HCT116 (cell line): ENCODE data around the gene PHACTR1. TPM values are rescaled to one million over a fixed set of nuclear protein-coding genes. Genes with fewer than 3 reads are reported as not detected.

Source experiments
- ATAC-seq: fragments of 200-7000 bp; cut with Tn5 transposase; 2 replicates; pipeline ENCODE4 v1.9.1; 2020; ENCODE audit warnings: mild to moderate bottlenecking, moderate library complexity
- BruUV-seq: library from RNA; stranded (reverse); fragments of 400-500 nt; replicated peaks from 2 replicates; lab custom pipeline; 2021; lab: Mats Ljungman, UMichigan
- CTCF ChIA-PET: fragments of 300-600 bp; sonication (Branson Sonifier 250); formaldehyde crosslinking; loops from one replicate; lab custom pipeline; 2021; ENCODE audit warnings: antibody characterized with exemption; lab: Charles Lee
- POLR2A ChIA-PET: fragments of 300-600, 350-600 bp; sonication (Branson Sonifier 250); formaldehyde crosslinking; loops from one replicate; lab custom pipeline; 2021; ENCODE audit warnings: antibody characterized with exemption; lab: Charles Lee
- RAD21 ChIA-PET, 2 experiments: fragments of 300-600 bp; sonication (Branson Sonifier 250); formaldehyde crosslinking; loops; one replicate each; lab custom pipeline; 2023; ENCODE audit warnings: low total read pairs in 2 of 2; ENCODE audit not compliant: uncharacterized antibody in 2 of 2, unreplicated experiment in 2 of 2, low non-redundant PET in 1 of 2; lab: Charles Lee
- DNase-seq: peaks from one replicate; pipeline ENCODE4 v3.0.0-alpha.2; 2010; ENCODE audit warnings: low read depth, low spot score
- H2AFZ ChIP-seq: fragments of 200-600 bp; shearing (Covaris generic), sonication (generic); 2 replicates; pipeline ENCODE4 v1.6.1; 2017; ENCODE audit warnings: low read depth, mixed run types, mixed read lengths, antibody characterized with exemption, low read length; ENCODE audit not compliant: poor library complexity, severe bottlenecking
- H3K27ac ChIP-seq: 2 replicates; pipeline ENCODE4 v1.5.1; 2012; ENCODE audit warnings: low read depth, low read length
- H3K27me3 ChIP-seq: fragments of 200-600 bp; sonication (generic); 2 replicates; pipeline ENCODE4 v1.6.1; 2016; ENCODE audit warnings: mixed run types, low read length, mixed read lengths; ENCODE audit not compliant: insufficient read depth
- H3K36me3 ChIP-seq, 2 experiments: fragments of 200-500 bp in 1 of 2; fragments of 200-600 bp in 1 of 2; sonication (Bioruptor generic) in 1 of 2; sonication (generic) in 1 of 2; 2 replicates each; pipeline versions ENCODE4 v1.5.1 to v1.6.1; 2014 to 2016; ENCODE audit warnings: low read length in 2 of 2, inconsistent platforms in 1 of 2, mixed read lengths in 1 of 2, mixed run types in 1 of 2; ENCODE audit not compliant: insufficient read depth in 2 of 2, control insufficient read depth in 1 of 2
- H3K4me1 ChIP-seq, 2 experiments: fragments of 200-600 bp in 1 of 2; sonication (generic) in 1 of 2; 2 replicates each; pipeline versions ENCODE4 v1.5.1 to v1.6.1; 2012 to 2017; ENCODE audit warnings: low read length in 2 of 2, inconsistent platforms in 1 of 2, mild to moderate bottlenecking in 1 of 2, mixed read lengths in 1 of 2, mixed run types in 1 of 2, moderate library complexity in 1 of 2; ENCODE audit not compliant: insufficient read depth in 2 of 2, control insufficient read depth in 1 of 2
- H3K4me2 ChIP-seq: fragments of 200-600 bp; sonication (generic); 2 replicates; pipeline ENCODE4 v1.6.1; 2017; ENCODE audit warnings: mixed run types, low read length, mixed read lengths
- H3K4me3 ChIP-seq, 2 experiments: fragments of 200-600 bp in 1 of 2; sonication (generic) in 1 of 2; replicated peaks in 1 of 2; 2 replicates each; pipeline ENCODE4 v1.5.1; 2011 to 2016; ENCODE audit warnings: low read length in 2 of 2, control low read depth in 1 of 2, low read depth in 1 of 2, mild to moderate bottlenecking in 1 of 2, mixed read lengths in 1 of 2, mixed run types in 1 of 2
- H3K79me2 ChIP-seq: fragments of 200-600 bp; sonication (generic); 2 replicates; pipeline ENCODE4 v1.6.1; 2017; ENCODE audit warnings: mild to moderate bottlenecking, mixed run types, low read length, moderate library complexity, mixed read lengths; ENCODE audit not compliant: insufficient read depth
- H3K9ac ChIP-seq: fragments of 200-600 bp; sonication (generic); 2 replicates; pipeline ENCODE4 v1.6.1; 2016; ENCODE audit warnings: low read length, mixed read lengths
- H3K9me2 ChIP-seq: fragments of 200-600 bp; sonication (generic), shearing (Covaris generic); 2 replicates; pipeline ENCODE4 v1.6.1; 2017; ENCODE audit warnings: mixed run types, mild to moderate bottlenecking, moderate library complexity; ENCODE audit not compliant: insufficient read depth
- H3K9me3 ChIP-seq, 2 experiments: fragments of 200-500 bp in 1 of 2; fragments of 200-600 bp in 1 of 2; sonication (Bioruptor generic) in 1 of 2; sonication (generic) in 1 of 2; 2 replicates each; pipeline ENCODE4 v1.6.1; 2014 to 2017; ENCODE audit warnings: low read length in 2 of 2, mixed read lengths in 2 of 2, inconsistent platforms in 1 of 2, low read depth in 1 of 2, mild to moderate bottlenecking in 1 of 2, mixed run types in 1 of 2, moderate library complexity in 1 of 2; ENCODE audit not compliant: control insufficient read depth in 1 of 2, insufficient read depth in 1 of 2
- H4K20me1 ChIP-seq: fragments of 200-600 bp; sonication (generic), shearing (Covaris generic); 2 replicates; pipeline ENCODE4 v1.6.1; 2017; ENCODE audit warnings: mixed run types, mild to moderate bottlenecking, moderate library complexity; ENCODE audit not compliant: insufficient read depth
- CBX3 ChIP-seq: IDR thresholded peaks from 2 replicates; pipeline ENCODE4 v1.6.1; 2012; ENCODE audit warnings: low read depth
- CEBPB ChIP-seq: IDR thresholded peaks from 2 replicates; pipeline ENCODE4 v1.6.1; 2012; ENCODE audit warnings: low read depth
- EZH2 ChIP-seq: fragments of 200-600 bp; sonication (generic); IDR thresholded peaks from 2 replicates; pipeline ENCODE4 v1.6.1; 2017; ENCODE audit warnings: antibody characterized with exemption, mixed run types
- EZH2phosphoT487 ChIP-seq: fragments of 200-600 bp; IDR thresholded peaks from 2 replicates; pipeline ENCODE4 v1.6.1; 2018; ENCODE audit warnings: antibody characterized with exemption, borderline replicate concordance
- FOSL1 ChIP-seq: IDR thresholded peaks from 2 replicates; pipeline ENCODE4 v1.6.1; 2012; ENCODE audit warnings: low read depth
- JUND ChIP-seq: IDR thresholded peaks from 2 replicates; pipeline ENCODE4 v1.6.1; 2012
- POLR2A ChIP-seq: IDR thresholded peaks from 2 replicates; pipeline ENCODE4 v1.7.0; 2011; ENCODE audit warnings: borderline replicate concordance; ENCODE audit not compliant: insufficient read depth, insufficient read length; ENCODE audit errors: extremely low read depth
- RAD21 ChIP-seq: IDR thresholded peaks from 2 replicates; pipeline ENCODE4 v1.6.1; 2012; ENCODE audit warnings: low read depth, mild to moderate bottlenecking
- SRF ChIP-seq: IDR thresholded peaks from 2 replicates; pipeline ENCODE4 v1.6.1; 2012; ENCODE audit warnings: low read depth
- YY1 ChIP-seq: IDR thresholded peaks from 2 replicates; pipeline ENCODE4 v1.6.1; 2011; ENCODE audit warnings: low read length, low read depth, moderate library complexity, mild to moderate bottlenecking; ENCODE audit not compliant: insufficient replicate concordance; ENCODE audit errors: extremely low read depth
- ZFX ChIP-seq: fragments of 450-650 bp; IDR thresholded peaks from 2 replicates; pipeline ENCODE4 v1.6.1; 2017
- intact Hi-C: fragments of 100-400 bp; cut with micrococcal nuclease; formaldehyde crosslinking; loops from 2 replicates; pipeline ENCODE4 v1.10.0; 2022
- total RNA-seq: library from RNA; stranded (reverse); gene quantifications from one replicate; pipeline ENCODE4 v1.2.1, GENCODE V29; 2021; ENCODE audit not compliant: unreplicated experiment
- TF ChIP-seq, protein P1 (sequence below): IDR thresholded peaks from 2 replicates; pipeline ENCODE4 v1.6.1; 2012
- TF ChIP-seq, protein P2 (sequence below): IDR thresholded peaks from 2 replicates; pipeline ENCODE4 v1.6.1; 2012; ENCODE audit warnings: low read depth
- TF ChIP-seq, protein P3 (sequence below): IDR thresholded peaks from 2 replicates; pipeline ENCODE4 v1.6.1; 2012

PHACTR1 gene
- total RNA-seq, 1 experiment from 2014 or later: 0.17 TPM

DNA sequence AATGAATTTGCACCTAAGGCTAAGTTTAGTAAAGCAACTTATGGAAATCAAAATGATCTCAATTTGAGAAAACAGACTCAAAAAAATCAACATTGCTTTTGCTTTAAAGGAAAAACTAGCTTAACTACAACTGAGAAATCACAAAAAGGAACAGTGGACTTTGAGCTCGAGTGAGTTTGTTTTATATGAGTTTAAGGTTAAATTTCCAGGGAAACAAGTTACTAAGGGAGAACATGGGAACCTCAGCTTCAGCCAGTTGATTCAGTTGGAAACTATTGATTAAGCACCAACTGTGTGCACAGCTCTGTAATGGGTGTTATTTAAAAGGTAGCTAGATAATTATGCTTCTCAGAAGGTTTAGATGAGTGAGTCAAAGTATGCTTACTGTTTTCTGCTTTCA is 526.0 kb downstream of the PHACTR1 start:
- H4K20me1 ChIP-seq: no peaks in the 10 kb centered on the region
- no peaks in the 10 kb centered on the region for H3K9me2 ChIP-seq
- DNase-seq (no peak), ATAC-seq (no peak)
- no peak overlapping the region for H3K27ac ChIP-seq
- ChIA-PET CTCF (no interaction called here), RAD21 (no interaction called here)
- no peaks in the 10 kb centered on the region for H3K9me3 ChIP-seq
- no peaks in the 10 kb centered on the region for H3K4me1 ChIP-seq
- intact Hi-C loops: no loop called here
- BruUV-seq: no TSS peak
- no peaks in the 10 kb centered on the region for H3K36me3 ChIP-seq
- no peak overlapping the region for H3K4me3 ChIP-seq
- no peaks in the 10 kb centered on the region for H3K79me2 ChIP-seq
- TF ChIP-seq CBX3: no peak
- no peak for TF ChIP-seq SRF
- TF ChIP-seq, protein P1, sequence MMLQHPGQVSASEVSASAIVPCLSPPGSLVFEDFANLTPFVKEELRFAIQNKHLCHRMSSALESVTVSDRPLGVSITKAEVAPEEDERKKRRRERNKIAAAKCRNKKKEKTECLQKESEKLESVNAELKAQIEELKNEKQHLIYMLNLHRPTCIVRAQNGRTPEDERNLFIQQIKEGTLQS: no peak
- TF ChIP-seq, protein P2, sequence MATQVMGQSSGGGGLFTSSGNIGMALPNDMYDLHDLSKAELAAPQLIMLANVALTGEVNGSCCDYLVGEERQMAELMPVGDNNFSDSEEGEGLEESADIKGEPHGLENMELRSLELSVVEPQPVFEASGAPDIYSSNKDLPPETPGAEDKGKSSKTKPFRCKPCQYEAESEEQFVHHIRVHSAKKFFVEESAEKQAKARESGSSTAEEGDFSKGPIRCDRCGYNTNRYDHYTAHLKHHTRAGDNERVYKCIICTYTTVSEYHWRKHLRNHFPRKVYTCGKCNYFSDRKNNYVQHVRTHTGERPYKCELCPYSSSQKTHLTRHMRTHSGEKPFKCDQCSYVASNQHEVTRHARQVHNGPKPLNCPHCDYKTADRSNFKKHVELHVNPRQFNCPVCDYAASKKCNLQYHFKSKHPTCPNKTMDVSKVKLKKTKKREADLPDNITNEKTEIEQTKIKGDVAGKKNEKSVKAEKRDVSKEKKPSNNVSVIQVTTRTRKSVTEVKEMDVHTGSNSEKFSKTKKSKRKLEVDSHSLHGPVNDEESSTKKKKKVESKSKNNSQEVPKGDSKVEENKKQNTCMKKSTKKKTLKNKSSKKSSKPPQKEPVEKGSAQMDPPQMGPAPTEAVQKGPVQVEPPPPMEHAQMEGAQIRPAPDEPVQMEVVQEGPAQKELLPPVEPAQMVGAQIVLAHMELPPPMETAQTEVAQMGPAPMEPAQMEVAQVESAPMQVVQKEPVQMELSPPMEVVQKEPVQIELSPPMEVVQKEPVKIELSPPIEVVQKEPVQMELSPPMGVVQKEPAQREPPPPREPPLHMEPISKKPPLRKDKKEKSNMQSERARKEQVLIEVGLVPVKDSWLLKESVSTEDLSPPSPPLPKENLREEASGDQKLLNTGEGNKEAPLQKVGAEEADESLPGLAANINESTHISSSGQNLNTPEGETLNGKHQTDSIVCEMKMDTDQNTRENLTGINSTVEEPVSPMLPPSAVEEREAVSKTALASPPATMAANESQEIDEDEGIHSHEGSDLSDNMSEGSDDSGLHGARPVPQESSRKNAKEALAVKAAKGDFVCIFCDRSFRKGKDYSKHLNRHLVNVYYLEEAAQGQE: no peak
- no peak for TF ChIP-seq EZH2phosphoT487
- no peak for TF ChIP-seq RAD21
- no peak for TF ChIP-seq FOSL1
- no peak for TF ChIP-seq ZFX
- no peak for TF ChIP-seq EZH2
- no peak for TF ChIP-seq JUND
- TF ChIP-seq CEBPB: no peak
- TF ChIP-seq, protein P3, sequence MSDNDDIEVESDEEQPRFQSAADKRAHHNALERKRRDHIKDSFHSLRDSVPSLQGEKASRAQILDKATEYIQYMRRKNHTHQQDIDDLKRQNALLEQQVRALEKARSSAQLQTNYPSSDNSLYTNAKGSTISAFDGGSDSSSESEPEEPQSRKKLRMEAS: no peak
- no peak for TF ChIP-seq POLR2A
- TF ChIP-seq YY1: no peak
- TF ChIP-seq, all 23 proteins: peak for 0
- H3K27me3 ChIP-seq: 0 out of 2 replicates have a peak, but pooled peaks cover 3% of the 10 kb centered on the region
- POLR2A ChIA-PET: no interaction called here
- no peak overlapping the region for H2AFZ ChIP-seq
- no peak overlapping the region for H3K9ac ChIP-seq
- no peak overlapping the region for H3K4me2 ChIP-seq
